H1 (cell line): ENCODE data around the gene LRRC28. TPM values are rescaled to one million over a fixed set of nuclear protein-coding genes. Genes with fewer than 3 reads are reported as not detected.

Source experiments
- CHD7 ChIP-seq: fragments of 300-600 bp; sonication (generic); IDR thresholded peaks from 2 replicates; pipeline ENCODE4 v1.7.1; 2012; ENCODE audit warnings: low read length, moderate library complexity, mild to moderate bottlenecking, inconsistent platforms; ENCODE audit not compliant: insufficient replicate concordance
- polyA plus RNA-seq, 7 experiments: library from polyadenylated mRNA; depleted of rRNA in 3 of 7; stranded (reverse) in 5 of 7; unstranded in 2 of 7; fragments of >200 nt in 5 of 7; fragments of 200-250 nt in 2 of 7; gene quantifications; 1 replicate in 5 of 7; 2 replicates in 1 of 7; 4 replicates in 1 of 7; pipeline versions ENCODE4 v1.2.1 to v1.2.3, GENCODE V29; 2011 to 2013; ENCODE audit warnings: missing spikeins in 2 of 7, mixed read lengths in 2 of 7
- total RNA-seq: library from RNA; stranded (reverse); fragmentation: NEBNext Ultra II Directional; extraction: Animal tissue kit (Norgen Biotek cat#: 25700); gene quantifications from 2 replicates; pipeline ENCODE4 v1.2.1, GENCODE V29; 2021

The LRRC28 gene
- total and polyA plus RNA-seq, 2 of the 8 experiments (the other 6 are each of a cell fraction or from before 2014, with no cell fraction given) = 20.2 to 23.3 TPM

- TF ChIP-seq CHD7 = no peak
Measured at GRCh38 chr15:99305761-99306505, 54.7 kb downstream of the LRRC28 start (continued).
